Measurements from ENCODE around the gene DIMT1.

Gene DIMT1

DNA sequence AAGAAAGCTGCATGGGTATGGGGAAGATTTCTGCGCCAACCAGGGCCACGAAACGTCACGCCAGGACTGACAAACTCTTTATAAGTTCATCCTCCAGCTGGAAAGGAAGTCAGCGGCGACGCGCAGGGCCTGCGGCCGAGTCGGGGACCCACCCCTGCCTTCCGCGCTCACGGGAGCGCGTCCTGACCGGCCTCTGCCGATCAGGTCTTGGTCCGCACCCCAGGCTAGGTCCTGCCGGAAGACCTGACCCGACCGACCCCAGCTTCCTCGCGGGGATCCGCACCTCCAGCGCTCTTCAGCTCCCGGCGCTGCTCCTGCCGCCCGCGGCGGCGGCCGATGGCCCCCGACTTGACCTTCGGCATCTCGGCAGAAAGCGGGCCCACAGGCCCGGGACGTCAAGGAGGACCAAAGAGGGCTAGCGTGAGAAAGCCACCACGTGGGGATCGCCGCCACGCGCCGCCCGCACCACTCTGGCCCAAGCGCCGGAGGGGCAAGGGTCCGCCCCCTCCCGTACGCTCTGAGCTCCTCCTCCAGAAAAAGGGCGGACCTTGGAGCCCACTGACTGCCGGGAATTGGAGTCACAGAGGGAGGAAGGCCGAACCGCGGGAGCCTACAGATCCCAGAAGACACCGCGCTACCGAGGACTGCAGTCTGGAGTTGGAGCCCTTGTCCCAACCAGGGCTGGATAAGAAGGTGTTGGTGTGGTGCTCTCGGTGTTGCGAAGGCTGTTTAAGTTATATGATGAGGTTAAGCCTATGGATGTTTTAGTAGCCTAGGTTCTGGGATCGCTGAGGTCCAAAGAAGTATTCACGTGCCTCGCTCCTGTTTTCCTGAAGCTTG is at the start of gene DIMT1:
TSS of gene DIMT1 (minus strand) at position 495 of the 840 bp plus-strand sequence. CDS start at position 362, 133 bp downstream.
- DNase-seq (ENCODE audit: low read depth) = peak; percentile 81

DNA sequence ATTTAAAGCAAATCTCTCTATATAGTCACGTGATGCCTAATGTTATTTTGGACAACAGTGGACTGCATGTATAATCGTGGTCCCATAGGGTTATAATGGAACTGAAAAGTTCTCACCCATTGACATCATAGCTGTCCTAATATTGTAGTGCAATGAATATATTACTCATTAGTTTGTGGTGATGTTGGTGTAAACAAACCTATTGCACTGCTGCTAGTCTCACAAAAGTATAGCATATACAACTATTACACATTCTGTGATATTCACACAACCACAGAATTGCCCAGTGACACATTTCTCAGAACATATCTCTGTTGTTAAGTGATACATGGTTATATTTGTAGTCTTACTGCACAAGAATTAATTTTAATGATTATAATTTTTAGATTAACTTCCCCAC is 46.6 kb upstream of the DIMT1 start:
- DNase-seq (ENCODE audit: low read depth) = no peak

DNA sequence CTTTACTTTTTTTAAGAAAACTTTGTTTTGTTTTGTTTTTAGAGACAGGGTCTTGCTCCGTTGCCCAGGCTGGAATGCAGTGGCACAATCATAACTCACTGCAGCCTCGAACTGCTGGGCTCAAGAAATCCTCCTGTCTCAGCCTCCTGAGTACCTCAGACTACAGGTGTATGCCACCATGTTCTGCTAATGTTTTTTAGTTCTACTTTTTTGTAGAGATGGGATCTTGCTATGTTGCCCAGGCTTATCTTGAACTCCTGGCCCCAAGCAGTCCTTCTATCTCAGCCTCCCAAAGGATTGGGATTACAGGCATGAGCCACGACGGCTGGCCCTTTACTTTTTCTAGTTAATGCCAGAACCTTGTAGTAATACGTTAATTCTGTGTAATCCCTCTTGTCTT is 44.8 kb upstream of the DIMT1 start:
- DNase-seq (ENCODE audit: low read depth) = no peak

DNA sequence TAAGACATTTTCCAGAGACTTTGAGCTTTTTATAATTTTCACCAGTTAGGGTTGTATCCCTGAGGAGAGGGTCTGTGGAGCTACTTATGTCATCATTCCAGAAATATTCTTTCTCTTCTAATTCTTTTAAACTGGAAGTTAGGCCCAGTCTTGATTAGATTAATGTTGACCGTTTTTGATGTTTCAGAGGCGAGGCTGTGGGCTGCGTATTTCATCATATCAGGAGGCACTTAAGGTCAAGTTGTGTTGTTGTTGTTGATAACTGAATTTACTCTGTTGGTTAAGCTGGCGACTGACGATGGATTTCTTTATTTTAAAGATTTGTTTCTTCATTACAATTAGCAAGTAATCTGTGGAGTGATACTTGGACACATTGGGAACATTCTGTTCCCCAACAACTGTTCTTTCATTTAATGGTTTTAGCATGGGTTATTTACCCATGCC is 28.9 kb upstream of the DIMT1 start:
- DNase-seq (ENCODE audit: low read depth) = no peak

DNA sequence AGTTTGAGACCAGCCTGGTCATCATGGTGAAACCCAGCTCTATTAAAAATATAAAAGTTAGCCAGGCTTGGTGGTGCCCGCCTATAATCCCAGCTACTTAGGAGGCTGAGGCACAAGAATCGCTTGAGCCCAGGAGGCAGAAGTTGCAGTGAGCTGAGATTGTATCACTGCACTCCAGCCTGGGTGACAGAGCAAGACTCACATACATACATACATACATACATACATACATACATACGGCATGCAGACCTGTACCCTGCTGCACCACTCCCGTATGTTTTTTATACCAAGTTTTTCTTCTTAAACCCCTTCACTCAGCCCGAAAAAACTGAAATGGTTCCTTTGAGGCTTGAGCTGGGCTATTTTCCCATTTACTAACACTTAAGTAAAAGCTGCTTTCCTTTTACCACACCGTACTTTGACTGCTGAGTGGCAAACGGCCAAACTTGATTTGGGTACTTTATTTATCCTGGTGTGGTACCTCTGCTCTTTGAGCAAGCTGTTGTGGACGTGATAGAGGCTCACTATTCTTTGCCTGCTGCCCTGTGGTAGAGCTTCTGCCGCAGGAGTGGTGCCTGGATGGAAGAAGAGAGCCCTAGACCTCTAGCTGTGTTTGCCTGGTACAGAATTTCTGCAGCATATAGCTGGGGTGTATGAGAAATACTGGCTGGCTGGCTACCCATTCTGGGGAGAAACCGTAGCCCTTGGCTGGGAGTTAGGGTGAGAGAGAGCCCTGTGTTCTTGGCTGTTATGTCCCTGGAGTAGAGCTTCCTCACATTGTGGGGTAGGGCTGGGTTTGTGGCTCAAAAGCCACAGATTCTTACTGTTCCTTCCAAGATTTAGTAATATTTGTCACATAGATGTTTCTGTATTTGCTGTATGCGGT is 28.3 kb upstream of the DIMT1 start:
- DNase-seq (ENCODE audit: low read depth) = no peak

DNA sequence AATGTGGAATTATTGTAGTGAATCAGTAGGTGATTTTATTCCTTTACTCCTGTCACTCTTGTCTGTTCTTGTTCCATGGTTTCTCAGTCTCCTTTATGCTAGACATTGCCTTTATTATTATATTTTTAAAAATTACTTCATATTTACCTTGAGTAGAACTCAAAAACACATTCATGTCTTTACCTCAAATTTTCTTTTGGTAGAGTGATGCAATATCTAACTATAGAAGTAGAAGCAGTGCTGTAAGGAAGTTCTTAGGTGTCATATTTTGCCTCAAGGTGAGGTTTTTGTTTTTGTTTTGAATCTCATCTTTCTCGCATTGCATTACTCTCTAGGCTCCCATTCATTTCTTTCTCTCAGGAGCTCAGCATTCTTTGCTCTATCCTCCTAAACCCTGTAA is 21.1 kb upstream of the DIMT1 start:
- no peak for DNase-seq (ENCODE audit: low read depth)

DNA sequence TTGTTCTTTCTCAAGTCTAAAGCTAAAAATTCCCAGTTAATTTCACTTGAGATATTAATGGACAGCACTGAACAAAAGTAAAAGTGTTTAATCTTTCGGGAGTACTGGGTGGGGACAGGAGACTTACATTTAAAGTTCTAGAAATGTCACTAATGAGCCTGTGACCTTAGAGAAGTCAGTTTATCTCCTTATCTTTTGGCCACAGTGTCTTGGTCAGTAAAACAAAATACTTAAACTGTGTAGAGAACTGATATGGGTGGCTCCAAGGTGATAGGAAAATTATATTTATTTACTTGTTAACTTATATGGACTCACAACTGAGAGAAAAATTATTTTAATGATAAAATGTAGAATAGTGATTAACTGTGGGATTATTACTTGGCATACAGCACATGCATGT is 17.7 kb upstream of the DIMT1 start:
- no peak for DNase-seq (ENCODE audit: low read depth)

DNA sequence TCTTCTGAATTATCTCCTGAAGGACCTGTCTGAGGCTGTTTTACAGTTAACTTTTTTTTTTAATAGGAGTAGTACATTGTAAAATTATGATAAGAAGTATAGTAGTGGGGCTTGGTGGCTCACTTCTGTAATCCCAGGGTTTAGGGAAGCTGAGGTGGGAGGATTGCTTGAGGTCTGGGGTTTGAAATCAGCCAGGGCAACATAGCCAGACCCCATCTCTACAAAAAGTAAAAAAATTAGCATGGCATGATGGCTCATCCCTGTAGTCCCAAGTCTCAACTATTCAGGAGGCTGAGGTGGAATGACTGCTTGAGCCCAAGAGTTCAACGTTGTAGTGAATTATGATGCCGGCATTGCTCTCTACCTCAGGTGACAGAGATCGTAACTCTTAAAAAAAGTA is 15.9 kb upstream of the DIMT1 start:
- DNase-seq (ENCODE audit: low read depth) = no peak

DNA sequence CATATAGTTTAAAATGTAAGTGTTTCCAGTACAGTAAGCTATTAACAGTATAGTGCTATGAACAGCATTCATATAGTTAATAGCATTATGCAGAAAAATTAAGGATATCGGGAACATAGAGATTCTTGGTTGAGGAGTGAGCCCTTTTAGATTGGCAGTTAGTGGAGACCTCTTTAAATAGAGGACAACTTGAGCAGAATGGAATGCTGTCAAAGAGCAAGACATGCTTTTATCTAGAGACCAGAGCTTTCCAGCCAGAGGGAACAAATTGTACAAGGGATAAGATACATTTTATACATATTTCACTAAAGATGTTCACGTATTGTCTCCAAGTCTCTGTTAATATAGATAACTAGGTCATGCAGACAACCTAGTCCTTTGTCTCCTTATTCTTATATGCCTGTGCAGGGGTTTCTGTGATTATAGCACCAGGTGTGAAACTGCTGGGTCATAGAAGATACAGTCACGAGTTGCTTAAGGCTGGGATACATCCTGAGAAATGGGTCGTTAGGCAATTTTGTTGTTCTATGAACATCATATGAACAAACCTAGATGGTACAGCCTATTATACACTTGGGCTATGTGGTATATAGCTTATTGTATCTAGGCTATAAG is 14.9 kb upstream of the DIMT1 start:
- no peak for DNase-seq (ENCODE audit: low read depth)

DNA sequence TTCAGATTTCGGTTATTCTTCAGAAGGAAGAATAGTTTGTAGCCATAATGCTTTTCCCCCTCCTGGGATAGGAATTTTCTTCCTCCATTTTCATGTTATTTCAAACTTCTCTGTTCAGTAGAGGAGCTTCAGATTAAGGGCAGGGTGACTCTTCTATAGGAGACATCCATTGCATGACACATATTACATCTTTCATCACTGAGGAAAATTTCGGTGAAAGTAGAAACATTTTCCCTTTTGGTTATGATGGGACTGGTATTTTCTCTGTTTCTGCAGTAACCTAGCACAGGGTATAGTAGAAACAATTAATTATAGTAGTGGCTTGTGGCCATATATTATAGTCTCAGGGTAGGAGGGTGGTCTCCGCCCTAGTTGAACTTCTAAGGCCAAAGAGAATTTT is 10.0 kb upstream of the DIMT1 start:
- no peak for DNase-seq (ENCODE audit: low read depth)

DNA sequence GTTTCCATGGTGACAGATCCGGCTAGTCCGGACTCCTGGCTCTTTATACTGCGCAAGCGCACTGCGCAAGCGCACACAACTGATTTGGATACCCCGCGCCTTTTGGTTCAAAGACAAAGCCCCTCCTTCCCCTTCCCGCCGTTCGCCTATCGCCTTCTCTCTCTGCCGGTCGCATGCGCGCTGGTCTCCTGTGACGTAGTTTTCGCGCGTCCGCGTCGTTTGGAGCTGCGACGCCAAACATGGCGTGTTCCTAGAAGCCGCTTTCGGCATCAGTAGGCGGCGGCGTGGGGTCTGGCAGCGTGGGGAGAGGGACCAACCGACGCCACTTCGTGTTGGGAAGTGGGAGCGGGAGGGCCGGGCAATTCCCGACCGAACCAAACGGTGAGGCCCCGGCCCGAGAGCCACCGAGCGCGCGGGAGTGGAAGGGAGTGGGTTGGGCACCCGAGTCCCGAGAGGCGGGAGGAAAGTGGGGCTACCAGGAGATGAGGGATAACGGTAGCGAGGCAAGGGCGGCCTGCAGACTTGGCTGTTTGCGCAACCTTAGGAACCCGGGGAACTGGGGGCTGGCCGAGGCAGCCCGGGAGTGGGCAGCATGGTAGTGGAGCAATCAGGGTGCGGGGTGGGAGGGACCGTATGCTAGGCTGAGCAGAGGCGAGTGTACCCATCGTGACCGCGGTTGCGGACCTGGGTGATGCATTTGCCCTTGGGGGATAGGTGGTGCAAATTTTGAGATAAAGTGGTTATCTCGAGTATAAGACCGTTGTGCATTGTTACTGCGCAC is 9.0 kb upstream of the DIMT1 start, which contains the start of gene IPO11:
TSS of gene IPO11 (plus strand) at position 215 of the 781 bp plus-strand sequence. CDS start 24,517 bp downstream, outside the sequence.
- peak; percentile 100 for DNase-seq (ENCODE audit: low read depth)

DNA sequence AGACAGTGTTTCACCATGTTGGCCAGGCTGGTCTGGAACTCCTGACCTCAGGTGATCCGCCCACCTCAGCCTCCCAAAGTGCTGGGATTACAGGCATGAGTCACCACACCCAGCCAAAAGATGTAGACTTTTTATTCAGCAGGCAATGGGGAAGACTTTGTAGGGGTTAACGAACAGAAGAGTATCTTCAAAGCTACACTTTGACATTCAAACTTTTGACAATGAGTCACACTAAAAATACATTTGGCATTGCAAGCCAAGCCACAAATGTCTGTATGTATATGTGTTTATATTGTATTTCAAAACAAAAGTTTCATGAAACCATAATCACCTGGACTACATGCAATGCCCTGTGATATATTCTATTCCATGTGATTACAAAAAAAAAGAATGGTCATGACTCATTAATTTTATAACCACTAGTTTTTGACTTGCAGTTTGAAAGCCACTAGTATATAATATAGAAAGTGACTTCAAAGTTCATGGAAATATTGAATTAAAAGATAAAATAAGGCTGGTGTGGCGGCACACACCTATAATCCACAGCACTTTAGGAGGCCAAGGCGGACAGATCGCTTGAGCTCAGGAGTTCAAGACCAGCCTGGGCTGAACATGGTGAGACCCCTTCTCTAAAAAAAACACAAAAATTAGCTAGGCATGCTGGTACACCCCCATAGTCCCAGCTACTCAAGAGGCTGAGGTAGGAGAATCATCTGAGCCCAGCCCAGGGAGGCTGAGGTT is 8.3 kb downstream of the DIMT1 start:
- no peak for DNase-seq (ENCODE audit: low read depth)

DNA sequence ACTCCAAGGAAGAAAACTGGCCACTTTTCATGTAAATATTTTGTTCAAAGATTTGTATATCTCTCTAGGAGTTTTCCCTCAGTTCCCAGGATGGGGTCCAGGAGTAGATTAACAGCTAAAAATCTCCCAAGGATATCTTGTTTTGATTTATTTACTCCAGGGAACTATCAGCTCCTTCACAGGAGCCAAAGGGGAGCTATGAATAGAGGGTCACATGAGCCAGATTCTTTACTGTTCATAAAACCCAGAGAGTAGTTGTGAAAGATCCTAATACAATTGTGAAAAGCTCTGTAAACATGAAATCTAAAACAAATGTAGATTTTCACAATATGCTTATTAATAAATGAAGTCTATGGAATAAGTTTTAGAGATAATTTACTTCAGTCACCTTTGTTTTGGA is 16.9 kb downstream of the DIMT1 start:
- no peak for DNase-seq (ENCODE audit: low read depth)

DNA sequence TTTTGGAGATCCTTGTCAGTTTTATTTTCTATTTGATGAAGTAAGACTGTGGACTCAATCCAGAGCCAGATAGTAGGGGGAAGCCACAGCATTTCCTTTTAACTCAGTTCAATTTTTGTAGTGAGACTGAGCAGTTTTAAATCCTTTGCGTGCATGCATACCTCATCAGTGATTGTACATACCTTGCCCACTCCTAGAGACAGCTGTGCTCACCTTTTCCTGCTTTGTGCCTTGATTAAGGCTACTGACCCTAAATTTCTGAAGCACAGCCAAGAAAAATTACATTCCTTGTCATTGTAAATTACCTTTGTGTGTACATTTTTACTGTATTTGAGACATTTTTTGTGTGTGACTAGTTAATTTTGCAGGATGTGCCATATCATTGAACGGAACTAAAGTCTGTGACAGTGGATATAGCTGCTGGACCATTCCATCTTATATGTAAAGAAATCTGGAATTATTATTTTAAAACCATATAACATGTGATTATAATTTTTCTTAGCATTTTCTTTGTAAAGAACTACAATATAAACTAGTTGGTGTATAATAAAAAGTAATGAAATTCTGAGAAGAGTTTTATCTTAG is 17.8 kb downstream of the DIMT1 start:
- DNase-seq (ENCODE audit: low read depth) = no peak

DNA sequence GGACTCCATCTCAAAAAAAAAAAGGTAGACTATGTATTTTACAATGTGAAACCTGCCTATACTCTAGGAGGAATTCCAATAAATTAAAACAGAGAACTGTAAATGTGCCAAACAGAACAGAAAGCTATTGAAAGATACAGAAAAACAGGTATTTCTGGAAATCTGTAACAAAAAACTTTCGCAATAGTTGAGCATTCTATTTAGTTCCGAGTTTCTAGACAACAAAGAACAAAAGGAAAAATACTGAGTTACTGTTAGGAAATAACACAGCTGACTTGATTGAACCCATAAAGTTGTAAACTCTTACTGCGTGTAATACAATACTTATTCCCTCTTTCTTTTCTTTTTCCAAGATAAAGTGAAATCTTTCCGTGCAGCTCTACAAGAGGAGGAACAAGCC is 18.6 kb downstream of the DIMT1 start:
- DNase-seq (ENCODE audit: low read depth) = no peak

DNA sequence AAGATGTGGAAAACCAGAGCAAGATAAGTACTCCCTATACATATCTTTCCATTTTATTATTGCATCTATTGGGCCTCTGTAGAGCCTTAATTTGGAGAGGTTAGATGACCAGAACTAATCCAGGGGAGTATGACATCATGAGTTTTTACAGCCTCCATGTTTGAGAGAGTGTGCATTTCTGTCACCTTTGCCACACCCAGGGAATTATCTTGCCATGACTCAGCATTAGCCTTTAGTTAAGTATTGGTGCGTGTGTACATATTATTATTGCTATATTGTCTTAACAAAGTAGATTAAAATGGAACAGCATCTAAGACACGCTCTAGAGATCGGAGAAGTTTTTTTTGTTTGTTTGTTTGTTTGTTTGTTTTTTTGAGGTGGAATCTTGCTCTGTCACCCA is 27.6 kb downstream of the DIMT1 start:
- no peak for DNase-seq (ENCODE audit: low read depth)

DNA sequence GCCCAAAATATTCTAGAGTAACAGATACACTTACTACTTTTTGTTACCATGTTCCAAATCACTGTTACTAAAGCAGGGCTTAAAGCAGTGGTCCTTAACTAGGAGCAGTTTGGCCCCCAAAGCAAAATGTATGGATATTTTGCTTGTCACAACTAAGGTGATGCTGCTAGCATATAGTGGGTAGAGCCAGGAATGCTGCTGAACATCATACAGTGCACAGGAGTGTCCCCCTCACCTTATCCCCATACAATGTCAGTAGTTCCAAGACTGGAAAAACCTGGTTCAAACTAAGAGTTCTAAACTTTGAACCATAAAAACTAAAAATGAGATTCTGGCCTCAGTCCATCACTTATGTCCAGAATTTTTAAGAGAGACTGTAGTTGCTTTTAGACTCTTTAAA is 28.1 kb downstream of the DIMT1 start:
- no peak for DNase-seq (ENCODE audit: low read depth)

DNA sequence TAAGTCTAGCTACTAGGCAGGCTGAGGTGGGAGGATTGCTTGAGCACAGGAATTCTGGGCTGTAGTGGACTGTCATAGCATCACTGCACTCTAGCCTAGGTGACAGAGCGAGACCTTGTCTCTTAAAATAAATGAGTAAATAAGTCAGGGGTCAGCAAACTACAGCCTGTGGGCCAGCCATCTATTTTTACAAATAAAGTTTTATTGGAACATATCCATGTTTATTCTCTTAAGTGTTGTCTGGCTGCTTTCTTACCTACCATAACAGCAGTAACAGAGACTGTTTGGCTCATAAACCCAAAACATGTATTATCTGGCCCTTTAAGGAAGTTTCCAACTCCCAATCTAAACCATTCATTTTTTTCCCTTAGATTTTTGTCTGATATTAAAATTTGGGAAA is 29.6 kb downstream of the DIMT1 start:
- no peak for DNase-seq (ENCODE audit: low read depth)

DNA sequence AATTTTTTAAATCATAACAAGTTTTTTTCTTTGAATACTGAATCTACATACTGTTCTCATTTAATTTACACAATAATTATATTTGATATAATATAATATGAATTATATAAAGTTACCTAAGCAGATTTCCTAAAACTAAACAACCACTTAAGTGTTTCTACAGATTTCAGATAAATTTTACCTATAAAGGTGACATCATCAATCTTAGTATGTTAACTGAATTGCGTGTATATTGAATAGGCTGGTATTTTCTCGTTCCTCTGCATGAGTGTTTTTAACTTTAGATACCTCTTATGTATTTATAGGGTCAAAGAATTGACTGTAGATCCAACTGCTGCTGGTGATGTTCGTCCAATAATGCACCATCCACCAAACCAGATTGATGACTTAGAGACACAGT is 30.3 kb downstream of the DIMT1 start:
- no peak for DNase-seq (ENCODE audit: low read depth)

DNA sequence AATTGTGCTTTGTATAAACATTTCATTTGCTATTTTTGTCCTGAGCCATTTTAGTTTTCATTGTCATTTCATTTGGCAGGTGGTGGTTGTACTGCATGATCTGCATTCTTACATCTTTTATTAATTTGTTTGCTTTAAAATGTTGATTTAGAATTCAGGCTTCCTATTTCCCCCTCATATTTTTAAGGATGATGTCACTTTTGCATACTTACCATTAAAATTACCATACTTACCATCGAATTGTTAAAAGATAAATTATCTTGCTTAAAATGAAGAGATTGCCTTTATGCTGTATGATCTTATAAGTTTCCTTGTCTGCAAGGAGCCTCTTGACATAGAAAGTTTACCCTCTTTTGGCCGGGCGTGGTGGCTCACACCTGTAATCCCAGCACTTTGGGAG is 31.1 kb downstream of the DIMT1 start:
- DNase-seq (ENCODE audit: low read depth) = no peak

DNA sequence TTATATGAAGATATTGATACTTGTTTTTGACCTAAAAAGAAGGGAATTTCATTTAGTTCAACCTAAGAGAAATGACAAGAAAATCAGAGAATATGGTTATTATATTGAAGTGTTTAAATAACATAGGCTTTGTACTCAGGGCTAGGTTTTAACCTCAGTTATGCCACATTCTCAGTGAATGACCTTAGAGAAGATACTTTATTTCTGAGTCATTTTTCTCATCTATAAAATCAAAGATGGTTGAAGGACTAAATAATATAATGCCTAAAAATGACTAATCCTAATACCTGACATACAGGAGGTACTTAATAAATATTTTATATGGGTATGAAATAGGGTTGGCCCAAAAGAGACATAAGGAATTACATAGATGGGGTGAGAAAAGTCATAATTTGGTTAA is 32.3 kb downstream of the DIMT1 start:
- DNase-seq (ENCODE audit: low read depth) = no peak
